ENCODE results near the gene GRM4. TPM values are rescaled to one million over a fixed set of nuclear protein-coding genes. Genes with fewer than 3 reads are reported as not detected.

The GRM4 gene
- total RNA-seq, 4 donors from 2014 or later: 0.35 to 2.2 TPM; not detected in 2

GRCh38 chr6:34093206-34093605 lies 52.7 kb downstream of the GRM4 start:
- no peaks in the 10 kb centered on the region for H3K9me3 ChIP-seq
- no peaks in the 10 kb centered on the region for H3K4me1 ChIP-seq
- no peak overlapping the region for H3K27ac ChIP-seq
- no peak for DNase-seq
- no peaks in the 10 kb centered on the region for H3K36me3 ChIP-seq
- TF ChIP-seq POLR2A (IDR thresholded peaks at IDR 0.05): no peak
- no peak for TF ChIP-seq CTCF (IDR thresholded peaks at IDR 0.05)
- H3K4me3 ChIP-seq: no peak overlapping the region
- intact Hi-C loops (cut with DNase I; ENCODE audit: low total_unique reads): no loop called here
- peaks cover 0 to 3% of the 10 kb centered on the region in 2 donors for H3K27me3 ChIP-seq

GRCh38 chr6:34092631-34093030 lies 53.3 kb downstream of the GRM4 start:
- no peak for DNase-seq
- H3K27me3 ChIP-seq: peaks cover 0 to 3% of the 10 kb centered on the region in 2 donors
- intact Hi-C loops (cut with DNase I; ENCODE audit: low total_unique reads): no loop called here
- no peaks in the 10 kb centered on the region for H3K9me3 ChIP-seq
- no peaks in the 10 kb centered on the region for H3K4me1 ChIP-seq
- no peak overlapping the region for H3K4me3 ChIP-seq
- no peaks in the 10 kb centered on the region for H3K36me3 ChIP-seq
- no peak overlapping the region for H3K27ac ChIP-seq
- no peak for TF ChIP-seq CTCF (IDR thresholded peaks at IDR 0.05)
- no peak for TF ChIP-seq POLR2A (IDR thresholded peaks at IDR 0.05)

- Histone ChIP-seq H3K36me3 (no peaks in the 10 kb centered on the region), H3K9me3 (no peaks in the 10 kb centered on the region), H3K27me3 (peaks cover 0 to 3% of the 10 kb centered on the region in 2 donors), H3K4me1 (no peaks in the 10 kb centered on the region), H3K4me3 (no peak overlapping the region), H3K27ac (no peak overlapping the region)
- intact Hi-C loops (cut with DNase I; ENCODE audit: low total_unique reads): no loop called here
- DNase-seq: no peak
- TF ChIP-seq CTCF (IDR thresholded peaks at IDR 0.05) (no peak), POLR2A (IDR thresholded peaks at IDR 0.05) (no peak)
Measured at GRCh38 chr6:34090935-34091334, 55.0 kb downstream of the GRM4 start.

- no peak for DNase-seq
- H3K4me3 ChIP-seq: no peak overlapping the region
- no peaks in the 10 kb centered on the region for H3K4me1 ChIP-seq
- H3K27me3 ChIP-seq: no peaks in the 10 kb centered on the region
- no peaks in the 10 kb centered on the region for H3K36me3 ChIP-seq
- H3K27ac ChIP-seq: no peak overlapping the region
- intact Hi-C loops (cut with DNase I; ENCODE audit: low total_unique reads): no loop called here
- TF ChIP-seq POLR2A (IDR thresholded peaks at IDR 0.05): no peak
- no peak for TF ChIP-seq CTCF (IDR thresholded peaks at IDR 0.05)
- no peaks in the 10 kb centered on the region for H3K9me3 ChIP-seq
Measured at GRCh38 chr6:34090529-34090928, 55.4 kb downstream of the GRM4 start.

- Histone ChIP-seq H3K27ac (no peak overlapping the region), H3K9me3 (no peaks in the 10 kb centered on the region), H3K36me3 (no peaks in the 10 kb centered on the region), H3K4me3 (no peak overlapping the region), H3K27me3 (no peaks in the 10 kb centered on the region), H3K4me1 (no peaks in the 10 kb centered on the region)
- no peak for DNase-seq
- TF ChIP-seq POLR2A (IDR thresholded peaks at IDR 0.05): no peak
- TF ChIP-seq CTCF (IDR thresholded peaks at IDR 0.05): no peak
- intact Hi-C loops (cut with DNase I; ENCODE audit: low total_unique reads): no loop called here
Measured at GRCh38 chr6:34086558-34086957, 59.3 kb downstream of the GRM4 start.

Data from uterus (tissue), 4 donors.